ENCODE measurements around the gene EYS. TPM values are rescaled to one million over a fixed set of nuclear protein-coding genes. Genes with fewer than 3 reads are reported as not detected.

The EYS gene
- total and polyA plus RNA-seq, 2 of the 13 experiments (the other 11 are each of a cell fraction or from before 2014, with no cell fraction given): 0.04 to 0.07 TPM

GRCh38 chr6:64090352-64090751 is 1616.7 kb downstream of the EYS start (continued):
- TF ChIP-seq HNF1A (IDR thresholded peaks at IDR 0.05; ENCODE audit: low read depth) (no peak), HNF1A (CRISPR knock-in tag; IDR thresholded peaks at IDR 0.05; ENCODE audit: borderline replicate concordance) (no peak), PHF20 (CRISPR knock-in tag; IDR thresholded peaks at IDR 0.05) (no peak), ZNF747 (CRISPR knock-in tag; IDR thresholded peaks at IDR 0.05; ENCODE audit: borderline replicate concordance) (no peak), SP1 (IDR thresholded peaks at IDR 0.05) (no peak), SP1 (CRISPR knock-in tag; IDR thresholded peaks at IDR 0.05) (no peak), ZNF275 (CRISPR knock-in tag; IDR thresholded peaks at IDR 0.05; ENCODE audit: borderline replicate concordance) (no peak), ZNF605 (CRISPR knock-in tag; IDR thresholded peaks at IDR 0.05) (no peak), ZNF556 (CRISPR knock-in tag; IDR thresholded peaks at IDR 0.05; ENCODE audit: borderline replicate concordance) (no peak), CCAR2 (optimal IDR thresholded peaks at IDR 0.05; ENCODE audit: low read depth, low read length) (no peak), RARG (CRISPR knock-in tag; IDR thresholded peaks at IDR 0.05; ENCODE audit: low read depth) (no peak)

All from HepG2 (cell line).